Activated CD4-positive, alpha-beta T cell treated with anti-CD3 and anti-CD28 coated beads for 24 hours (primary cell): ENCODE data around the gene HLCS.
A peak's percentile ranks its signal among the peaks of the same experiment; 100 is the strongest.
"Not testable (repeated sequence)": the region's sequence is repeated elsewhere in the genome, so short reads cannot be mapped to it uniquely, and the experiment has no call there.

Source experiments
- DNase-seq, 2 donors: peaks; one replicate each; pipeline ENCODE4 v3.0.0-alpha.2; 2020; ENCODE audit warnings: low read depth in 2 of 2

HLCS gene

GRCh38 chr21:36955783-36956182, 10.7 kb downstream of the HLCS start:
- no peak for DNase-seq

GRCh38 chr21:36952331-36952730, 14.1 kb downstream of the HLCS start:
- DNase-seq: not testable (repeated sequence)

GRCh38 chr21:36949171-36950141, 17.0 kb downstream of the HLCS start:
- DNase-seq: no peak

GRCh38 chr21:36948686-36949085, 17.8 kb downstream of the HLCS start:
- DNase-seq: no peak

- no peak for DNase-seq
These were observed 19.5 kb downstream of the HLCS start for GRCh38 chr21:36946949-36947356.

- DNase-seq: no peak
These were observed 20.9 kb downstream of the HLCS start for GRCh38 chr21:36945496-36946138.

- DNase-seq: no peak
These were observed 29.9 kb downstream of the HLCS start for GRCh38 chr21:36936361-36937135.

GRCh38 chr21:36934864-36935420, 31.5 kb downstream of the HLCS start:
- no peak for DNase-seq

- DNase-seq: no peak
These were observed 34.2 kb downstream of the HLCS start for GRCh38 chr21:36932161-36932816.

- no peak for DNase-seq
These were observed 36.8 kb downstream of the HLCS start for GRCh38 chr21:36929622-36930021.

- DNase-seq: no peak
These were observed 37.5 kb downstream of the HLCS start for GRCh38 chr21:36928960-36929359.

- DNase-seq: peak; percentile 58 to 67
These were observed 38.8 kb downstream of the HLCS start for GRCh38 chr21:36927719-36928117.

GRCh38 chr21:36926989-36927718, 39.3 kb downstream of the HLCS start:
- DNase-seq: no peak

- DNase-seq: no peak
These were observed 43.2 kb downstream of the HLCS start for GRCh38 chr21:36923270-36923669.

- no peak for DNase-seq
These were observed 43.6 kb downstream of the HLCS start for GRCh38 chr21:36922861-36923260.

- no peak for DNase-seq
These were observed 48.2 kb downstream of the HLCS start for GRCh38 chr21:36918291-36918690.

GRCh38 chr21:36917471-36918158, 48.9 kb downstream of the HLCS start:
- DNase-seq: no peak

- no peak for DNase-seq
These were observed 49.8 kb downstream of the HLCS start for GRCh38 chr21:36916718-36917117.

GRCh38 chr21:36915696-36916245, 50.7 kb downstream of the HLCS start:
- DNase-seq: no peak
